ENCODE measurements around the gene OR2L13.

DNA sequence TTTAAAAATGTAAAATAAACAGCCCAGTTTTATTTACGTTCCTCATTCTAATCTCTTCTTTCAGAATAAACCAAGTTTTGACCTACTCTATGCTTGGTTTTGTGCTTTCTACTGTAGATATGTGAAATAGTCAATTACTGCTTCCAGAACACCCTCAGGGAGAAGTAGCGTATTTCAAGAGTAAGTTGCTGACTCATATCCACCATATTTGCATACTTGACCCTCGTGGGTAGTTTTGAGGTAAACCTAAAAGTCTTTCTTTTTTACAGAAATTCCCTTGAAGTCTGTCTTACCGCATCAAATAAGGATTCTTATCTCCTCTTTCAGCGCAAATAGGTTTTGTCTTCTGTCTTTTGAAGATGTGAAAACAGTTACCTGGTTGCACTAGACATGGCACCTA, 49.8 kb upstream of the OR2L13 start:
- TF ChIP-seq, protein P1, sequence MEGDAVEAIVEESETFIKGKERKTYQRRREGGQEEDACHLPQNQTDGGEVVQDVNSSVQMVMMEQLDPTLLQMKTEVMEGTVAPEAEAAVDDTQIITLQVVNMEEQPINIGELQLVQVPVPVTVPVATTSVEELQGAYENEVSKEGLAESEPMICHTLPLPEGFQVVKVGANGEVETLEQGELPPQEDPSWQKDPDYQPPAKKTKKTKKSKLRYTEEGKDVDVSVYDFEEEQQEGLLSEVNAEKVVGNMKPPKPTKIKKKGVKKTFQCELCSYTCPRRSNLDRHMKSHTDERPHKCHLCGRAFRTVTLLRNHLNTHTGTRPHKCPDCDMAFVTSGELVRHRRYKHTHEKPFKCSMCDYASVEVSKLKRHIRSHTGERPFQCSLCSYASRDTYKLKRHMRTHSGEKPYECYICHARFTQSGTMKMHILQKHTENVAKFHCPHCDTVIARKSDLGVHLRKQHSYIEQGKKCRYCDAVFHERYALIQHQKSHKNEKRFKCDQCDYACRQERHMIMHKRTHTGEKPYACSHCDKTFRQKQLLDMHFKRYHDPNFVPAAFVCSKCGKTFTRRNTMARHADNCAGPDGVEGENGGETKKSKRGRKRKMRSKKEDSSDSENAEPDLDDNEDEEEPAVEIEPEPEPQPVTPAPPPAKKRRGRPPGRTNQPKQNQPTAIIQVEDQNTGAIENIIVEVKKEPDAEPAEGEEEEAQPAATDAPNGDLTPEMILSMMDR (IDR thresholded peaks at IDR 0.05; ENCODE audit: low read depth, low read length), result no peak
- TF ChIP-seq EZH2phosphoT487 (IDR thresholded peaks at IDR 0.05; ENCODE audit: low read depth), result no peak
